ENCODE results near the gene AK4. TPM values are rescaled to one million over a fixed set of nuclear protein-coding genes. Genes with fewer than 3 reads are reported as not detected.

The AK4 gene
- total and polyA plus RNA-seq, 5 experiments from 2014 or later, result 0.19 to 0.91 TPM; not detected in 3

- no peak for DNase-seq
- Mint-ChIP-seq H3K36me3 (no peaks in the 10 kb centered on the region), H3K4me1 (peaks cover 0 to 6% (median under 1%) of the 10 kb centered on the region in 4 donors), H3K27ac (no peak overlapping the region), H3K9me3 (no peaks in the 10 kb centered on the region), H3K4me3 (no peak overlapping the region), H3K27me3 (peaks cover 0 to 7% (median 4%) of the 10 kb centered on the region in 5 donors)
- POLR2A ChIA-PET, result interaction anchor here (0.6 kb wide), 1 partner anchor 219 kb away, joined by 3 read pairs; no protein-coding TSS in a partner anchor
- ATAC-seq, result no peak
Measured at GRCh38 chr1:65170511-65171142, 22.6 kb downstream of the AK4 start.

- H3K27ac Mint-ChIP-seq, result no peak overlapping the region
- ATAC-seq (no peak), DNase-seq (no peak)
- no peak overlapping the region for H3K4me3 Mint-ChIP-seq
- H3K36me3 Mint-ChIP-seq, result no peaks in the 10 kb centered on the region
- H3K9me3 Mint-ChIP-seq, result no peaks in the 10 kb centered on the region
- peaks cover 0 to 6% (median 1%) of the 10 kb centered on the region in 5 donors for H3K27me3 Mint-ChIP-seq
- peaks cover 0 to 3% (median 0%) of the 10 kb centered on the region in 4 donors for H3K4me1 Mint-ChIP-seq
- POLR2A ChIA-PET, result no interaction called here
Measured at GRCh38 chr1:65172936-65173690, 25.1 kb downstream of the AK4 start.

- no peak for DNase-seq
- peaks cover 0 to 6% (median 1%) of the 10 kb centered on the region in 5 donors for H3K27me3 Mint-ChIP-seq
- POLR2A ChIA-PET, result no interaction called here
- no peak overlapping the region for H3K27ac Mint-ChIP-seq
- peaks cover 0 to 3% (median 0%) of the 10 kb centered on the region in 4 donors for H3K4me1 Mint-ChIP-seq
- no peaks in the 10 kb centered on the region for H3K9me3 Mint-ChIP-seq
- no peak for ATAC-seq
- H3K36me3 Mint-ChIP-seq, result no peaks in the 10 kb centered on the region
- no peak overlapping the region for H3K4me3 Mint-ChIP-seq
Measured at GRCh38 chr1:65174585-65174984, 26.6 kb downstream of the AK4 start.

- Mint-ChIP-seq H3K9me3 (no peaks in the 10 kb centered on the region), H3K4me3 (no peak overlapping the region), H3K36me3 (no peaks in the 10 kb centered on the region), H3K27ac (no peak overlapping the region), H3K27me3 (peaks cover 0 to 6% (median 1%) of the 10 kb centered on the region in 5 donors), H3K4me1 (peaks cover 0 to under 1% (median 0%) of the 10 kb centered on the region in 4 donors)
- POLR2A ChIA-PET, result no interaction called here
- ATAC-seq (no peak), DNase-seq (no peak)
Measured at GRCh38 chr1:65175171-65176055, 27.4 kb downstream of the AK4 start.

- Mint-ChIP-seq H3K36me3 (no peaks in the 10 kb centered on the region), H3K4me3 (no peak overlapping the region), H3K9me3 (no peaks in the 10 kb centered on the region), H3K27me3 (peaks cover 0 to 6% (median 1%) of the 10 kb centered on the region in 5 donors), H3K4me1 (no peaks in the 10 kb centered on the region), H3K27ac (no peak overlapping the region)
- ATAC-seq, result no peak
- DNase-seq, result no peak
- POLR2A ChIA-PET, result no interaction called here
Measured at GRCh38 chr1:65176056-65176450, 28.1 kb downstream of the AK4 start.

- no peaks in the 10 kb centered on the region for H3K36me3 Mint-ChIP-seq
- no peak overlapping the region for H3K4me3 Mint-ChIP-seq
- DNase-seq, result no peak
- H3K4me1 Mint-ChIP-seq, result no peaks in the 10 kb centered on the region
- peaks cover 0 to 6% (median 1%) of the 10 kb centered on the region in 5 donors for H3K27me3 Mint-ChIP-seq
- no peaks in the 10 kb centered on the region for H3K9me3 Mint-ChIP-seq
- POLR2A ChIA-PET, result no interaction called here
- no peak for ATAC-seq
- no peak overlapping the region for H3K27ac Mint-ChIP-seq
Measured at GRCh38 chr1:65176591-65176990, 28.6 kb downstream of the AK4 start.

- Mint-ChIP-seq H3K9me3 (no peaks in the 10 kb centered on the region), H3K27ac (no peak overlapping the region), H3K4me1 (no peaks in the 10 kb centered on the region), H3K27me3 (peaks cover 0 to 6% (median 1%) of the 10 kb centered on the region in 5 donors), H3K4me3 (no peak overlapping the region), H3K36me3 (no peaks in the 10 kb centered on the region)
- POLR2A ChIA-PET, result no interaction called here
- ATAC-seq, result no peak
- DNase-seq, result no peak
Measured at GRCh38 chr1:65177457-65177856, 29.5 kb downstream of the AK4 start.

GRCh38 chr1:65178235-65178634, 30.2 kb downstream of the AK4 start:
- Mint-ChIP-seq H3K4me3 (no peak overlapping the region), H3K27ac (no peak overlapping the region), H3K36me3 (no peaks in the 10 kb centered on the region), H3K27me3 (peaks cover 0 to 6% (median 1%) of the 10 kb centered on the region in 5 donors), H3K9me3 (no peaks in the 10 kb centered on the region), H3K4me1 (no peaks in the 10 kb centered on the region)
- POLR2A ChIA-PET, result interaction anchor here (0.6 kb wide), 1 partner anchor 28 kb away, joined by 3 read pairs; no protein-coding TSS in a partner anchor
- ATAC-seq (no peak), DNase-seq (no peak)

GRCh38 chr1:65179148-65179547, 31.1 kb downstream of the AK4 start:
- Mint-ChIP-seq H3K9me3 (no peaks in the 10 kb centered on the region), H3K36me3 (no peaks in the 10 kb centered on the region), H3K4me3 (no peak overlapping the region), H3K27me3 (peaks cover 0 to 6% (median 0%) of the 10 kb centered on the region in 5 donors), H3K27ac (no peak overlapping the region), H3K4me1 (no peaks in the 10 kb centered on the region)
- DNase-seq (no peak), ATAC-seq (no peak)
- POLR2A ChIA-PET, result no interaction called here

GRCh38 chr1:65180977-65181376, 33.0 kb downstream of the AK4 start:
- ATAC-seq (no peak), DNase-seq (no peak)
- Mint-ChIP-seq H3K36me3 (no peaks in the 10 kb centered on the region), H3K27ac (no peak overlapping the region), H3K4me1 (no peaks in the 10 kb centered on the region), H3K27me3 (peaks cover 0 to 5% (median 0%) of the 10 kb centered on the region in 5 donors), H3K9me3 (no peaks in the 10 kb centered on the region), H3K4me3 (no peak overlapping the region)
- POLR2A ChIA-PET, result no interaction called here

GRCh38 chr1:65182658-65183268, 34.8 kb downstream of the AK4 start:
- POLR2A ChIA-PET, result no interaction called here
- ATAC-seq (no peak), DNase-seq (no peak)
- Mint-ChIP-seq H3K27ac (no peak overlapping the region), H3K4me3 (no peak overlapping the region), H3K9me3 (no peaks in the 10 kb centered on the region), H3K36me3 (no peaks in the 10 kb centered on the region), H3K27me3 (peaks cover 0 to 5% (median 0%) of the 10 kb centered on the region in 5 donors), H3K4me1 (no peaks in the 10 kb centered on the region)

GRCh38 chr1:65189576-65190115, 41.6 kb downstream of the AK4 start:
- Mint-ChIP-seq H3K9me3 (no peaks in the 10 kb centered on the region), H3K27ac (no peak overlapping the region), H3K4me3 (no peak overlapping the region), H3K4me1 (no peaks in the 10 kb centered on the region), H3K27me3 (peaks cover 0 to 9% (median 0%) of the 10 kb centered on the region in 5 donors), H3K36me3 (peaks cover 0 to 3% (median 0%) of the 10 kb centered on the region in 3 donors)
- ATAC-seq (no peak), DNase-seq (no peak)
- POLR2A ChIA-PET, result no interaction called here
